RWPE2 (cell line): ENCODE data around the gene HPN.
"Not testable (repeated sequence)": the region's sequence is repeated elsewhere in the genome, so short reads cannot be mapped to it uniquely, and the experiment has no call there.

Source experiments
- ATAC-seq: fragments of 200-7000 bp; cut with Tn5 transposase; 3 replicates; pipeline ENCODE4 v1.9.1; 2021; ENCODE audit warnings: low read depth
- DNase-seq: peaks from one replicate; pipeline ENCODE4 v3.0.0-alpha.2; 2020; ENCODE audit warnings: low spot score
- H3K27ac ChIP-seq: fragments of 450-650 bp; 2 replicates; pipeline ENCODE4 v1.5.1; 2017; ENCODE audit warnings: mild to moderate bottlenecking; ENCODE audit not compliant: poor library complexity, severe bottlenecking
- H3K27me3 ChIP-seq: fragments of 250-450 bp; sonication (Bioruptor Pico); 2 replicates; pipeline ENCODE4 v1.5.1; 2021; ENCODE audit warnings: mild to moderate bottlenecking, moderate library complexity; ENCODE audit not compliant: insufficient read depth, poor library complexity, severe bottlenecking
- H3K36me3 ChIP-seq: fragments of 250-450 bp; sonication (Bioruptor Pico); 2 replicates; pipeline ENCODE4 v1.5.1; 2020; ENCODE audit warnings: low read depth, mild to moderate bottlenecking, moderate library complexity
- H3K4me1 ChIP-seq: fragments of 250-450 bp; sonication (Bioruptor Pico); 2 replicates; pipeline ENCODE4 v1.5.1; 2021; ENCODE audit warnings: mild to moderate bottlenecking, moderate library complexity; ENCODE audit not compliant: insufficient read depth, poor library complexity, severe bottlenecking
- H3K4me3 ChIP-seq: fragments of 250-450 bp; sonication (Bioruptor Pico); 2 replicates; pipeline ENCODE4 v1.5.1; 2021; ENCODE audit warnings: mild to moderate bottlenecking, moderate library complexity; ENCODE audit not compliant: severe bottlenecking
- H3K9me3 ChIP-seq: fragments of 250-450 bp; sonication (Bioruptor Pico); 2 replicates; pipeline ENCODE4 v1.5.1; 2021; ENCODE audit warnings: mild to moderate bottlenecking, moderate library complexity; ENCODE audit not compliant: severe bottlenecking
- CTCF ChIP-seq: fragments of 450-650 bp; IDR thresholded peaks from one replicate; pipeline ENCODE4 v1.5.1; 2017; ENCODE audit warnings: mild to moderate bottlenecking, moderate library complexity; ENCODE audit not compliant: poor library complexity, severe bottlenecking

Gene HPN

DNA sequence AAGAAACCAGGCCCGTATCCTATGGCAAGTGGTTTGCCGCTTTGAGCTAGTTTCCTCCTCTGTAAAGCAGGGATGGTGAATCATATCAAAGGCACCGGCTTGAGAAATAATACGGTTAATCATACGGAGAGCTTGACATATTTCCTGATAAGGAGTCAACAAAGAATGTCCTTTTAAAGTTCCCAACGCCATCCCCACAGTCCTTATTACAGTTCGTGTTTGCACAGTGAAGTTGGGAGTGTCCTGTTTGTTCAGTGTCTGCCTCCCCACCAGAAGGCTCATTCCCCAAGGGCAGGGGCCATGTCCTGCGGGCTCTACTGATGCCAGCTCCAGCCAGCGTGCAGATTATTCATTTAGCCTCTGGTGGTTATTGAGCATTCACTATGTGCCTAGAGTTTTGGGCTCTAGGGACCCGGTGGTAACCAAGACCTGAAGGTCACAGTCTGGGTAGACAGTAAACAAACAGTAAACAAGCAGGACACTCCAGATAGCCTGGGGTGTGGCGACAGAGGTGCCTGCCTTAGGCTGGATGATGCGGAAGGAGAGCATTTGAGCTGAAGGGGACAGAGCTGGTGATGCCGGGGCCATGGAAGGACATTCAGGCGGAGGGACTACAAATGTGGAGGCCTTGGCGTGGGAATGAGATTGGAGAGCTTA, 35.1 kb upstream of the HPN start:
- no peak for TF ChIP-seq CTCF

GRCh38 chr19:35006999-35007365, 34.5 kb upstream of the HPN start:
- DNase-seq = no peak
- H3K4me3 ChIP-seq = no peak overlapping the region
- H3K4me1 ChIP-seq = peaks cover 7% of the 10 kb centered on the region
- no peak for ATAC-seq
- no peaks in the 10 kb centered on the region for H3K27me3 ChIP-seq
- no peak for TF ChIP-seq CTCF
- peaks cover 45% of the 10 kb centered on the region for H3K36me3 ChIP-seq
- no peaks in the 10 kb centered on the region for H3K9me3 ChIP-seq
- peak overlapping the region; percentile 46 for H3K27ac ChIP-seq

More for the DNA sequence above, 35.1 kb upstream of the HPN start:
- peaks cover 7% of the 10 kb centered on the region for H3K4me1 ChIP-seq
- H3K36me3 ChIP-seq = peaks cover 44% of the 10 kb centered on the region
- DNase-seq (no peak), ATAC-seq (peak; percentile 75)
- H3K4me3 ChIP-seq = no peak overlapping the region
- H3K27ac ChIP-seq = peak overlapping the region; percentile 46
- H3K27me3 ChIP-seq = no peaks in the 10 kb centered on the region
- H3K9me3 ChIP-seq = no peaks in the 10 kb centered on the region

DNA sequence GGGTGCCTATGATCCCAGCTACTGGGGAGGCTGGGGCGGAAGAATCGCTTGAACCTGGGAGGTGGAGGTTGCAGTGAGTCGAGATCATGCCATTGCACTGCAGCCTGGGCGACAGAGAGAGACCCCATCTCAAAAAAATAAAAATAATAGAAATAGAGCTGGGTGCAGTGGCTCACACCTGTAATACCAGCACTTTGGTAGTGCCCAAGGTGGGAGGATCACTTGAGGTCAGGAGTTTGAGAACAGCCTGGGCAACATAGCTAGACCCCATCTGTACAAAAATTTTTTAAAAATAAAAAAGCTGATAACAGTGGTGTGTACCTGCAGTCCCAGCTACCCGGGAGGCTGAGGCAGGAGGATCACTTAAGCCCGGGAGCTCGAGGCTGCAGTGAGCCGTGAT, 34.1 kb upstream of the HPN start:
- H3K27me3 ChIP-seq, DNase-seq, H3K27ac ChIP-seq, H3K4me3 ChIP-seq, ATAC-seq, H3K4me1 ChIP-seq, H3K9me3 ChIP-seq: not testable (repeated sequence)
- H3K36me3 ChIP-seq = peaks cover 50% of the 10 kb centered on the region

DNA sequence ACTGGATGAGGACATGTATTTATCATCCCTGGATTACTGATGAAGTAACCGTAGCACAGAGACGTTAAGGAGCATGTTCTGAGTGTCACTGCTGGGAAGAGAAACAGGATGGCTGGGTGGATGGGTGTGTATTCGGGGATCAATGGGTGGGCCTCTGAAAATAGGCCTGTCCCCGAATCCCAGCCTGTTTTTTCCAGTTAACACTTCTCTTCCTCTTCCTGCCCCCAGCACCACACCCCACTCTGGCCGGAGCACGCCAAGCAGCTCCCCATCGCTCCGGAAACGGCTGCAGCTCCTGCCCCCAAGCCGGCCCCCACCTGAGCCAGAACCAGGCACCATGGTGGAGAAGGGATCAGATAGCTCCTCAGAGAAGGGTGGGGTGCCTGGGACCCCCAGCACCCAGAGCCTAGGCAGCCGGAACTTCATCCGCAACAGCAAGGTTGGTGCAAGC, 32.6 kb upstream of the HPN start:
- peaks cover 61% of the 10 kb centered on the region for H3K36me3 ChIP-seq

More for the DNA sequence above, 32.6 kb upstream of the HPN start:
- no peak for DNase-seq
- no peak for ATAC-seq
- H3K27ac ChIP-seq = no peak overlapping the region
- no peaks in the 10 kb centered on the region for H3K9me3 ChIP-seq
- H3K4me1 ChIP-seq = peaks cover 7% of the 10 kb centered on the region
- TF ChIP-seq CTCF = no peak
- H3K27me3 ChIP-seq = no peaks in the 10 kb centered on the region
- no peak overlapping the region for H3K4me3 ChIP-seq
